Measurements from ENCODE around the gene ASTN2. TPM values are rescaled to one million over a fixed set of nuclear protein-coding genes. Genes with fewer than 3 reads are reported as not detected.

The ASTN2 gene
- total and polyA plus RNA-seq, 2 donors (not counting 3 experiments of a cell fraction or from before 2014, with no cell fraction given) = 1.0 to 1.9 TPM

DNA sequence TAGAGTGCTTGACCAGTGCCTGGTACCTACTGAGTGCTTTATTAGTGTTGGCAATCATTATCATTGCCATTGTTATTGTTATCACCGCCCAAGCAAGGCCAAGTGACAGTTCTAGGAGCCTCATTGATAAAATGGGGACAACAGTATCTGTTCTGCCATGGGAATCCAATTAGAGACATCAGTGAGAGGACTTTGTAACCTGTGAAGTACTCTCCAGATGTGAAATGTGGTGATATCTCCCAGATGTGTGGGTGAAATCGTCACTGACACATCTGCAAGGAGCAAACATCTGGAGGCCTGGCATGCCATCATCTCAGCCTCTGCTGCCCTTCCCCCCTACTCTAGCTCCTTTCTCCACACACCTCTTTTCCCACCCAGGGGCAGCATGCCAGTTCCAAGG lies 1000.5 kb downstream of the ASTN2 start:
- Histone ChIP-seq H3K27ac (ENCODE audit: insufficient read depth, low read depth, low read length) (no peak overlapping the region), H2AFZ (ENCODE audit: low read depth, low read length) (no peak overlapping the region), H4K20me1 (replicated peaks; ENCODE audit: control insufficient read depth, extremely low read depth, insufficient read depth, low read length) (no peaks in the 10 kb centered on the region), H3K27me3 (ENCODE audit: control insufficient read depth in 2 of 2, insufficient read depth in 2 of 2, low read length in 2 of 2) (no peaks in the 10 kb centered on the region), H3K4me2 (ENCODE audit: insufficient read depth, low read length) (no peak overlapping the region), H3K9me1 (replicated peaks; ENCODE audit: control insufficient read depth, extremely low read depth, insufficient read depth, low read length) (no peaks in the 10 kb centered on the region), H3K9ac (replicated peaks; ENCODE audit: extremely low read depth, insufficient read depth, low read length) (no peak overlapping the region), H3K36me3 (ENCODE audit: control insufficient read depth in 2 of 2, extremely low read depth in 1 of 2, insufficient read depth in 2 of 2, low read length in 2 of 2) (no peaks in the 10 kb centered on the region), H3K4me1 (ENCODE audit: control insufficient read depth, extremely low read depth, insufficient read depth, low read length) (no peaks in the 10 kb centered on the region), H3K79me2 (ENCODE audit: control insufficient read depth, insufficient read depth, low read length) (no peaks in the 10 kb centered on the region), H3K9me3 (replicated peaks; ENCODE audit: control insufficient read depth, insufficient read depth, low read length) (no peaks in the 10 kb centered on the region), H3K4me3 (replicated peaks in 1 of 3; ENCODE audit: insufficient read depth in 1 of 3, low read depth in 1 of 3, low read length in 3 of 3) (no peak overlapping the region)
- ChIA-PET CTCF (no interaction called here), POLR2A (no interaction called here)
- BruUV-seq (replicated peaks) = no TSS peak
- FAIRE-seq (no peak), DNase-seq (ENCODE audit: low read depth, low spot score) (no peak)
- intact Hi-C loops (cut with micrococcal nuclease) = no loop called here
- dilution Hi-C loops (cut with MboI; ENCODE audit: extremely low pct_ligation_motif_present, low sequenced_read_pairs) = no loop called here
- no peak for TF ChIP-seq GATA2 (IDR thresholded peaks at IDR 0.05; ENCODE audit: insufficient read depth, insufficient read length, low read depth, low read length)
- no peak for TF ChIP-seq POLR2AphosphoS5 (IDR thresholded peaks at IDR 0.05; ENCODE audit: insufficient read depth, low read depth, low read length)
- no peak for TF ChIP-seq JUN (IDR thresholded peaks at IDR 0.05; ENCODE audit: borderline replicate concordance, insufficient read depth, insufficient read length, low read depth)
- no peak for TF ChIP-seq FOS (IDR thresholded peaks at IDR 0.05; ENCODE audit: borderline replicate concordance, insufficient read depth, low read length)
- TF ChIP-seq POLR2A (IDR thresholded peaks at IDR 0.05; ENCODE audit: low read depth, low read length) = no peak
- TF ChIP-seq, protein P1, sequence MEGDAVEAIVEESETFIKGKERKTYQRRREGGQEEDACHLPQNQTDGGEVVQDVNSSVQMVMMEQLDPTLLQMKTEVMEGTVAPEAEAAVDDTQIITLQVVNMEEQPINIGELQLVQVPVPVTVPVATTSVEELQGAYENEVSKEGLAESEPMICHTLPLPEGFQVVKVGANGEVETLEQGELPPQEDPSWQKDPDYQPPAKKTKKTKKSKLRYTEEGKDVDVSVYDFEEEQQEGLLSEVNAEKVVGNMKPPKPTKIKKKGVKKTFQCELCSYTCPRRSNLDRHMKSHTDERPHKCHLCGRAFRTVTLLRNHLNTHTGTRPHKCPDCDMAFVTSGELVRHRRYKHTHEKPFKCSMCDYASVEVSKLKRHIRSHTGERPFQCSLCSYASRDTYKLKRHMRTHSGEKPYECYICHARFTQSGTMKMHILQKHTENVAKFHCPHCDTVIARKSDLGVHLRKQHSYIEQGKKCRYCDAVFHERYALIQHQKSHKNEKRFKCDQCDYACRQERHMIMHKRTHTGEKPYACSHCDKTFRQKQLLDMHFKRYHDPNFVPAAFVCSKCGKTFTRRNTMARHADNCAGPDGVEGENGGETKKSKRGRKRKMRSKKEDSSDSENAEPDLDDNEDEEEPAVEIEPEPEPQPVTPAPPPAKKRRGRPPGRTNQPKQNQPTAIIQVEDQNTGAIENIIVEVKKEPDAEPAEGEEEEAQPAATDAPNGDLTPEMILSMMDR (IDR thresholded peaks at IDR 0.05; ENCODE audit: extremely low read depth in 1 of 2, insufficient read depth in 1 of 2, low read depth in 1 of 2, low read length in 2 of 2) = no peak
- no peak for TF ChIP-seq EZH2 (IDR thresholded peaks at IDR 0.05; ENCODE audit: borderline replicate concordance, low read depth, low read length, severe bottlenecking)
- TF ChIP-seq MAX (IDR thresholded peaks at IDR 0.05; ENCODE audit: insufficient read depth, insufficient read length) = no peak
- TF ChIP-seq MYC (IDR thresholded peaks at IDR 0.05; ENCODE audit: low read depth, low read length) = no peak

All from endothelial cell of umbilical vein (primary cell).